AG09309 (cell line): ENCODE data around the gene GPC5.

Experiments used
- DNase-seq: peaks from one replicate; pipeline ENCODE4 v3.0.0-alpha.2; 2010; ENCODE audit warnings: low read depth
- H3K4me3 ChIP-seq: 2 replicates; pipeline ENCODE4 v1.5.1; 2011; ENCODE audit warnings: mild to moderate bottlenecking, low read depth, low read length, moderate library complexity; ENCODE audit not compliant: control insufficient read depth
- TF ChIP-seq, protein P1 (sequence below): IDR thresholded peaks from 2 replicates; pipeline ENCODE4 v1.5.1; 2011; ENCODE audit warnings: mild to moderate bottlenecking, low read depth, low read length, inconsistent platforms; ENCODE audit not compliant: insufficient read depth, control insufficient read depth; ENCODE audit errors: missing control alignments

The GPC5 gene

DNA sequence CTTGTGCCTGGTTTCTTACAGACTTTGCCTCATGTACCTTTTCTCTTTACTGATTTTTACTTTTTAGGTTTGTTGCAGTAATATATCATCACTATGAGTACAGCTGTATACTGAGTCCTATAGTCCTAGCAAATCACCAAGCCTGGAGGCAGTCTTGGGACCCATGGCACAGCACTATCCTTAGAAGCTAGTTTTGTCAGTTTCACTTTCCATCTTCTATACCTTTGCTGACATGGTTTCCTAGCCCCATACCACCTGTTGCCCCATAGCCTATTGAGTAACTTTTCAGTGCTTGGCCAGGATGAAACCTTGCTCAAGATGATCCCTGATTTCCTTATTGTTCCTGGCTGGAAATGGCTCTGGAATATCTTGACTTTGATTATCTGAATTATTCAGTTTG lies 826.4 kb downstream of the GPC5 start:
- DNase-seq = no peak
- no peak overlapping the region for H3K4me3 ChIP-seq
- TF ChIP-seq, protein P1, sequence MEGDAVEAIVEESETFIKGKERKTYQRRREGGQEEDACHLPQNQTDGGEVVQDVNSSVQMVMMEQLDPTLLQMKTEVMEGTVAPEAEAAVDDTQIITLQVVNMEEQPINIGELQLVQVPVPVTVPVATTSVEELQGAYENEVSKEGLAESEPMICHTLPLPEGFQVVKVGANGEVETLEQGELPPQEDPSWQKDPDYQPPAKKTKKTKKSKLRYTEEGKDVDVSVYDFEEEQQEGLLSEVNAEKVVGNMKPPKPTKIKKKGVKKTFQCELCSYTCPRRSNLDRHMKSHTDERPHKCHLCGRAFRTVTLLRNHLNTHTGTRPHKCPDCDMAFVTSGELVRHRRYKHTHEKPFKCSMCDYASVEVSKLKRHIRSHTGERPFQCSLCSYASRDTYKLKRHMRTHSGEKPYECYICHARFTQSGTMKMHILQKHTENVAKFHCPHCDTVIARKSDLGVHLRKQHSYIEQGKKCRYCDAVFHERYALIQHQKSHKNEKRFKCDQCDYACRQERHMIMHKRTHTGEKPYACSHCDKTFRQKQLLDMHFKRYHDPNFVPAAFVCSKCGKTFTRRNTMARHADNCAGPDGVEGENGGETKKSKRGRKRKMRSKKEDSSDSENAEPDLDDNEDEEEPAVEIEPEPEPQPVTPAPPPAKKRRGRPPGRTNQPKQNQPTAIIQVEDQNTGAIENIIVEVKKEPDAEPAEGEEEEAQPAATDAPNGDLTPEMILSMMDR = no peak

DNA sequence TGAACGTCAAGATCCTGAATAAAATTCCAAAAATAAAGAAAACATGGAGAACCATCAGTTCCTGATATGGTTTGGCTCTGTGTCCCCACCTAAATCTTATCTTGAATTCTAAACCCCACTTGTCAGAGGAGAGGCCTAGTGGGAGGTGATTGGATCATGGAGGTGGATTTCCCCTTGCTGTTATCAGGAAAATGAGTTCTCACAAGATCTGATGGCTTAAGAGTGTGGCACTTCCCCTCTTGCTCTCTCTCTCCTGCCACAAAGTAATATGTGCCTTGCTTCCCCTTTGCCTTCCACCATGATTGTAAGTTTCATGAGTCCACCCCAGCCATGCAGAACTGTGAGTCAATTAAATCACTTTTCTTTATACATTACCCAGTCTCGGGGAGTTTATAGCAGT lies 827.4 kb downstream of the GPC5 start:
- no peak for DNase-seq
- TF ChIP-seq, protein P1 = no peak
- no peak overlapping the region for H3K4me3 ChIP-seq

DNA sequence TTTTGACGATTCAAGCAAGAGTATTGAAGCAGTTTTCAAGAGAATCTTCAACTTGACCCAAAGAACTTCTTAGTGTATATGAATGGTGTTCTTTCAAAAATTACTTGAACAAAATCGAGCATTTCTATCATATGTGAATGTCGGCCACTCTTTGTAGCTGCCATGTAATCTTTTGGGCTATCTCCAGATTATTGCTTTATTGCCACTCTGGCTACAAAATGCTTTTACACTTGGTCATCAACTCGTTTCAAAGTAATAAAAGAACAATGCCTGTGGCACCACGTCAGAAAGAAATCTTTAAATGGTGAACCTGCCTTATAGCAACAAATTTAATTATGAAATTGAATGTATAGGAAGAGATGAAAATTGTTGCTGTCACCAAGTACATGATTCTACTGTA lies 834.5 kb downstream of the GPC5 start:
- TF ChIP-seq, protein P1 = no peak
- no peak for DNase-seq
- H3K4me3 ChIP-seq = no peak overlapping the region

- TF ChIP-seq, protein P1 = no peak
- DNase-seq = no peak
- H3K4me3 ChIP-seq = no peak overlapping the region
Measured at GRCh38 chr13:92251671-92252210, 853.3 kb downstream of the GPC5 start.

GRCh38 chr13:92255526-92255925 lies 857.1 kb downstream of the GPC5 start:
- TF ChIP-seq, protein P1 = no peak
- no peak overlapping the region for H3K4me3 ChIP-seq
- no peak for DNase-seq

- TF ChIP-seq, protein P1 = no peak
- DNase-seq = no peak
- H3K4me3 ChIP-seq = no peak overlapping the region
Measured at GRCh38 chr13:92256211-92256610, 857.8 kb downstream of the GPC5 start.

DNA sequence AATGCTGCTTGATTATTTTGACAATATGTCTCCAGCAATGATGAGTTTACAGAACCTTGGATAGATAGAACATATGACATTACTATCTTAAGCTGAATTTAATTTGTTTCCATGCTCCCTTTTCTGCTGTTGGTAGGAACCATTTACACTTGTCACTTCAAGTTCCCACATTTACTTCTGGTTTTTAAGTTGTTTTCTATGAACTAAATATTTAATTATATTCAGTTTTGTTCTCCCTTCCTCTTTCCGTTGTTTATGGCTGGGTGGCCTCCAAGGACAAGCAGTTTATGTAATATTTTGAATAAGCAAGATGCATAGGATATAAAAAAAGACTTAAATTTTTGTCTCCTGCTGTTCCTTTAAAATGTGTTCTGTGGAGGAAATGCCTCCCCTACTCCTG lies 860.6 kb downstream of the GPC5 start:
- DNase-seq = no peak
- TF ChIP-seq, protein P1 = no peak
- H3K4me3 ChIP-seq = no peak overlapping the region
